ENCODE results near the gene SHLD2. TPM values are rescaled to one million over a fixed set of nuclear protein-coding genes. Genes with fewer than 3 reads are reported as not detected.
"Not testable (repeated sequence)": the region's sequence is repeated elsewhere in the genome, so short reads cannot be mapped to it uniquely, and the experiment has no call there.

The SHLD2 gene
- total RNA-seq, 1 donor from 2014 or later, result 42.1 TPM

- peak overlapping the region; percentile 98 for H3K4me3 Mint-ChIP-seq
- H3K27ac Mint-ChIP-seq, result peak overlapping the region; percentile 95
- intact Hi-C loops (cut with micrococcal nuclease), result loop anchor here (1.0 to 10.0 kb wide), 6 partner anchors 9 to 1182 kb away; partner anchors contain the start of genes KLLN and PTEN
- H3K36me3 Mint-ChIP-seq (ENCODE audit: low read depth), result peaks cover 28% of the 10 kb centered on the region
- H3K27me3 Mint-ChIP-seq (ENCODE audit: insufficient read depth), result no peaks in the 10 kb centered on the region
- H3K9me3 Mint-ChIP-seq, result no peaks in the 10 kb centered on the region
- peaks cover 53% of the 10 kb centered on the region for H3K4me1 Mint-ChIP-seq (ENCODE audit: low read depth)
- peak; percentile 13 for DNase-seq (ENCODE audit: low spot score)
Measured at GRCh38 chr10:87092861-87093631, 2.0 kb upstream of the SHLD2 start.

GRCh38 chr10:87093632-87094372 lies 1.2 kb upstream of the SHLD2 start:
- Mint-ChIP-seq H3K27ac (peak overlapping the region; percentile 95), H3K36me3 (ENCODE audit: low read depth) (peaks cover 28% of the 10 kb centered on the region), H3K4me3 (peak overlapping the region; percentile 98), H3K9me3 (no peaks in the 10 kb centered on the region), H3K27me3 (ENCODE audit: insufficient read depth) (no peaks in the 10 kb centered on the region), H3K4me1 (ENCODE audit: low read depth) (peaks cover 48% of the 10 kb centered on the region)
- intact Hi-C loops (cut with micrococcal nuclease), result loop anchor here (1.0 to 10.0 kb wide), 12 partner anchors 10 to 1897 kb away; partner anchors contain the start of genes BMPR1A, FAS, KLLN and MINPP1
- peak; percentile 70 for DNase-seq (ENCODE audit: low spot score)

GRCh38 chr10:87095236-87095945 lies 385 bp downstream of the SHLD2 start:
- DNase-seq (ENCODE audit: low spot score), result peak; percentile 74
- Mint-ChIP-seq H3K4me1 (ENCODE audit: low read depth) (peaks cover 40% of the 10 kb centered on the region), H3K27me3 (ENCODE audit: insufficient read depth) (no peaks in the 10 kb centered on the region), H3K9me3 (no peaks in the 10 kb centered on the region), H3K4me3 (peak overlapping the region; percentile 88), H3K27ac (peak overlapping the region; percentile 92), H3K36me3 (ENCODE audit: low read depth) (peaks cover 26% of the 10 kb centered on the region)
- intact Hi-C loops (cut with micrococcal nuclease), result loop anchor here (2.0 to 10.0 kb wide), 7 partner anchors 157 to 1895 kb away; partner anchors contain the start of genes BMPR1A, FAS and MINPP1

GRCh38 chr10:87101996-87102395 lies 7.0 kb downstream of the SHLD2 start:
- intact Hi-C loops (cut with micrococcal nuclease), result no loop called here
- peaks cover 5% of the 10 kb centered on the region for H3K4me1 Mint-ChIP-seq (ENCODE audit: low read depth)
- no peak for DNase-seq (ENCODE audit: low spot score)
- no peaks in the 10 kb centered on the region for H3K27me3 Mint-ChIP-seq (ENCODE audit: insufficient read depth)
- no peak overlapping the region for H3K4me3 Mint-ChIP-seq
- no peak overlapping the region for H3K27ac Mint-ChIP-seq
- no peaks in the 10 kb centered on the region for H3K9me3 Mint-ChIP-seq
- peaks cover 29% of the 10 kb centered on the region for H3K36me3 Mint-ChIP-seq (ENCODE audit: low read depth)

GRCh38 chr10:87104727-87105126 lies 9.7 kb downstream of the SHLD2 start:
- H3K4me1 Mint-ChIP-seq (ENCODE audit: low read depth); H3K27ac Mint-ChIP-seq; H3K27me3 Mint-ChIP-seq (ENCODE audit: insufficient read depth); H3K4me3 Mint-ChIP-seq; H3K9me3 Mint-ChIP-seq; intact Hi-C loops (cut with micrococcal nuclease); DNase-seq (ENCODE audit: low spot score): not testable (repeated sequence)
- H3K36me3 Mint-ChIP-seq (ENCODE audit: low read depth), result peaks cover 33% of the 10 kb centered on the region

- Mint-ChIP-seq H3K27ac (no peak overlapping the region), H3K27me3 (ENCODE audit: insufficient read depth) (no peaks in the 10 kb centered on the region), H3K4me1 (ENCODE audit: low read depth) (no peaks in the 10 kb centered on the region), H3K36me3 (ENCODE audit: low read depth) (peaks cover 34% of the 10 kb centered on the region), H3K4me3 (no peak overlapping the region), H3K9me3 (no peaks in the 10 kb centered on the region)
- intact Hi-C loops (cut with micrococcal nuclease), result no loop called here
- DNase-seq (ENCODE audit: low spot score), result no peak
Measured at GRCh38 chr10:87105446-87106124, 10.6 kb downstream of the SHLD2 start.

GRCh38 chr10:87118122-87118521 lies 23.1 kb downstream of the SHLD2 start:
- not testable (repeated sequence) for H3K9me3 Mint-ChIP-seq, H3K4me3 Mint-ChIP-seq

GRCh38 chr10:87119029-87119428 lies 24.0 kb downstream of the SHLD2 start:
- DNase-seq (ENCODE audit: low spot score); H3K4me3 Mint-ChIP-seq; H3K27me3 Mint-ChIP-seq (ENCODE audit: insufficient read depth); H3K9me3 Mint-ChIP-seq; H3K4me1 Mint-ChIP-seq (ENCODE audit: low read depth); intact Hi-C loops (cut with micrococcal nuclease); H3K27ac Mint-ChIP-seq: not testable (repeated sequence)
- H3K36me3 Mint-ChIP-seq (ENCODE audit: low read depth), result peaks cover 13% of the 10 kb centered on the region

More at GRCh38 chr10:87118122-87118521, 23.1 kb downstream of the SHLD2 start:
- H3K4me1 Mint-ChIP-seq (ENCODE audit: low read depth); intact Hi-C loops (cut with micrococcal nuclease); H3K36me3 Mint-ChIP-seq (ENCODE audit: low read depth); H3K27me3 Mint-ChIP-seq (ENCODE audit: insufficient read depth); DNase-seq (ENCODE audit: low spot score); H3K27ac Mint-ChIP-seq: not testable (repeated sequence)

GRCh38 chr10:87123351-87123750 lies 28.3 kb downstream of the SHLD2 start:
- DNase-seq (ENCODE audit: low spot score); H3K27me3 Mint-ChIP-seq (ENCODE audit: insufficient read depth); H3K36me3 Mint-ChIP-seq (ENCODE audit: low read depth); H3K4me1 Mint-ChIP-seq (ENCODE audit: low read depth); intact Hi-C loops (cut with micrococcal nuclease); H3K27ac Mint-ChIP-seq; H3K9me3 Mint-ChIP-seq; H3K4me3 Mint-ChIP-seq: not testable (repeated sequence)

GRCh38 chr10:87127048-87127447 lies 32.0 kb downstream of the SHLD2 start:
- DNase-seq (ENCODE audit: low spot score); intact Hi-C loops (cut with micrococcal nuclease); H3K9me3 Mint-ChIP-seq; H3K4me1 Mint-ChIP-seq (ENCODE audit: low read depth); H3K36me3 Mint-ChIP-seq (ENCODE audit: low read depth); H3K27ac Mint-ChIP-seq; H3K27me3 Mint-ChIP-seq (ENCODE audit: insufficient read depth); H3K4me3 Mint-ChIP-seq: not testable (repeated sequence)

GRCh38 chr10:87127607-87128156 lies 32.7 kb downstream of the SHLD2 start:
- H3K4me1 Mint-ChIP-seq (ENCODE audit: low read depth); H3K27me3 Mint-ChIP-seq (ENCODE audit: insufficient read depth); intact Hi-C loops (cut with micrococcal nuclease); H3K36me3 Mint-ChIP-seq (ENCODE audit: low read depth); H3K27ac Mint-ChIP-seq; DNase-seq (ENCODE audit: low spot score); H3K4me3 Mint-ChIP-seq; H3K9me3 Mint-ChIP-seq: not testable (repeated sequence)

- peaks cover 16% of the 10 kb centered on the region for H3K36me3 Mint-ChIP-seq (ENCODE audit: low read depth)
- H3K27ac Mint-ChIP-seq; H3K9me3 Mint-ChIP-seq; H3K4me3 Mint-ChIP-seq; intact Hi-C loops (cut with micrococcal nuclease); DNase-seq (ENCODE audit: low spot score); H3K27me3 Mint-ChIP-seq (ENCODE audit: insufficient read depth); H3K4me1 Mint-ChIP-seq (ENCODE audit: low read depth): not testable (repeated sequence)
Measured at GRCh38 chr10:87132176-87132575, 37.2 kb downstream of the SHLD2 start.
